VCaP (cell line): ENCODE data around the gene CASKIN1.

Experiments
- H3K27ac ChIP-seq: fragments of 450-650 bp; 2 replicates; pipeline ENCODE4 v1.5.1; 2017
- TF ChIP-seq, protein P1 (sequence below): fragments of 450-650 bp; conservative IDR thresholded peaks from 2 replicates; pipeline ENCODE4 v1.5.1; 2017; ENCODE audit warnings: mild to moderate bottlenecking, moderate library complexity

The CASKIN1 gene

DNA sequence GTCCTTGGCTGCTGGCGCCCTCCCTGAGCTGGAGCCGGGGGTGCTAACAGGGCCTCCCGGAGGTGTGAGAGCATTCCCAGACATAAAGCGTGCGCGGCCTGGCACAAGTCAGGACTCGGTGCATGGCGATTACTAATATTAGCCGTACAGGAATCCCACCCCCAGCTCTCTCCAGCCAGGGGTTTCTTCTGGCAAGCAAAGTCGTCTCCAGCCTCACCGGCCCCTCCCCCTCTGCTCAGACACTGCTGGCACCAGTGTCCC lies 5.0 kb downstream of the CASKIN1 start:
- H3K27ac ChIP-seq = no peak overlapping the region
- TF ChIP-seq, protein P1, sequence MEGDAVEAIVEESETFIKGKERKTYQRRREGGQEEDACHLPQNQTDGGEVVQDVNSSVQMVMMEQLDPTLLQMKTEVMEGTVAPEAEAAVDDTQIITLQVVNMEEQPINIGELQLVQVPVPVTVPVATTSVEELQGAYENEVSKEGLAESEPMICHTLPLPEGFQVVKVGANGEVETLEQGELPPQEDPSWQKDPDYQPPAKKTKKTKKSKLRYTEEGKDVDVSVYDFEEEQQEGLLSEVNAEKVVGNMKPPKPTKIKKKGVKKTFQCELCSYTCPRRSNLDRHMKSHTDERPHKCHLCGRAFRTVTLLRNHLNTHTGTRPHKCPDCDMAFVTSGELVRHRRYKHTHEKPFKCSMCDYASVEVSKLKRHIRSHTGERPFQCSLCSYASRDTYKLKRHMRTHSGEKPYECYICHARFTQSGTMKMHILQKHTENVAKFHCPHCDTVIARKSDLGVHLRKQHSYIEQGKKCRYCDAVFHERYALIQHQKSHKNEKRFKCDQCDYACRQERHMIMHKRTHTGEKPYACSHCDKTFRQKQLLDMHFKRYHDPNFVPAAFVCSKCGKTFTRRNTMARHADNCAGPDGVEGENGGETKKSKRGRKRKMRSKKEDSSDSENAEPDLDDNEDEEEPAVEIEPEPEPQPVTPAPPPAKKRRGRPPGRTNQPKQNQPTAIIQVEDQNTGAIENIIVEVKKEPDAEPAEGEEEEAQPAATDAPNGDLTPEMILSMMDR = no peak

- no peak overlapping the region for H3K27ac ChIP-seq
- TF ChIP-seq, protein P1 = no peak
Measured at GRCh38 chr16:2190659-2191445, 5.6 kb downstream of the CASKIN1 start.

- H3K27ac ChIP-seq = no peak overlapping the region
- TF ChIP-seq, protein P1 = no peak
Measured at GRCh38 chr16:2190002-2190658, 6.3 kb downstream of the CASKIN1 start.

- TF ChIP-seq, protein P1 = no peak
- H3K27ac ChIP-seq = no peak overlapping the region
Measured at GRCh38 chr16:2189252-2189893, 7.0 kb downstream of the CASKIN1 start.

- TF ChIP-seq, protein P1 = no peak
- no peak overlapping the region for H3K27ac ChIP-seq
Measured at GRCh38 chr16:2188395-2188794, 8.0 kb downstream of the CASKIN1 start.

DNA sequence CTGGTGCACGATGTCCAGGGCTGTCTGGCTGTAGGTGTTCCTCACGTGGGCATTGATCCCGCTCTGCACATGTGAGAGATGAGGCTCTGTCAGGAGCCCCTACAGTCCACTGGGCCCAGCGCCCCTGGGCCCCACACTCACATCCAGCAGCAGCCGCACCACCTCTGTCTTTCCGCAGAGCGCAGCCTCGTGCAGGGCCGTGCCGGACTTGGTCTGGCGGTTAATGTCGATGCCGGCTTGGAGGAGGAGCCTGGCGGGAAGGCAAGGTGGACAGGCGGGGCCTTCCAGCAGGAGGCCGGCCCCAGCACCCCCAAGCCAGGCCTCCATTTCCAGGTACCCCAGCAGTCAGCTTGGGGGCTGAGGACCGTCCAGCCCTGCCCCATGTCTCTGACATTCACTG lies 9.2 kb downstream of the CASKIN1 start:
- TF ChIP-seq, protein P1 = no peak
- H3K27ac ChIP-seq = no peak overlapping the region

DNA sequence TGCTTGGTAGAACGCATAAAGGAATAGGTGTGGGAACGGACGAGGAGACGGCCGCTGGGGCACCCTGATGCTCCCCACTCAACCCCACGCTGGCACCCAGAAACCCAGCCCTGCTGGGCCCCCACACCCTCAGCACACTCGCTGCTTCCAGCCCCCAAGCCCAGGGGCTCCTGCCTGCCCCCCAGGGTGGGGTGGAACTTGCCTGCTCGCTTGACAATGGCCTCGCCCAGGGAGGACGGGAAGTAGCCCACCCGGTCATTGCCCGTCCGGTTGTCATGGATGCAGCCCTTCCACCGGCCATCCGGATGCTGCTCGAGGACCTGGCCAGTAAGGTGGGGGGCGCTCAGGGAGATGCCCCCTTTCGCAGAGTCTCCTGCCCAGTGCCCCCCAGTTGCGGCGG lies 9.9 kb downstream of the CASKIN1 start:
- no peak overlapping the region for H3K27ac ChIP-seq
- TF ChIP-seq, protein P1 = no peak
